ENCODE measurements around the gene PDCL3. TPM values are rescaled to one million over a fixed set of nuclear protein-coding genes. Genes with fewer than 3 reads are reported as not detected.

PDCL3 gene
- total and polyA plus RNA-seq, 7 donors, result 23.1 to 80.5 (median 31.2) TPM

- intact Hi-C loops (cut with DNase I), result no loop called here
- ATAC-seq, result no peak
- WGBS, 3 donors, result 46 to 73% (median 52%) methylated on average over 3 of the region's 3 CpGs
- Histone ChIP-seq H3K27me3 (ENCODE audit: insufficient read depth in 3 of 3, low read length in 2 of 3) (no peaks in the 10 kb centered on the region), H3K27ac (no peak overlapping the region), H3K4me3 (no peak overlapping the region), H3K4me1 (no peaks in the 10 kb centered on the region), H3K36me3 (ENCODE audit: insufficient read depth in 1 of 2, low read depth in 1 of 2) (no peaks in the 10 kb centered on the region), H3K9me3 (no peaks in the 10 kb centered on the region)
- no peak for TF ChIP-seq CTCF (IDR thresholded peaks at IDR 0.05)
- no peak for DNase-seq
Measured at GRCh38 chr2:100541404-100541803, 21.4 kb upstream of the PDCL3 start.

- DNase-seq (no peak), ATAC-seq (no peak)
- no peak overlapping the region for H3K27ac ChIP-seq
- no peak for TF ChIP-seq CTCF (IDR thresholded peaks at IDR 0.05)
- H3K27me3 ChIP-seq (ENCODE audit: insufficient read depth in 3 of 3, low read length in 2 of 3), result no peaks in the 10 kb centered on the region
- WGBS, 3 donors, result 93 to 95% (median 95%) methylated on average over 6 of the region's 6 CpGs
- H3K36me3 ChIP-seq (ENCODE audit: insufficient read depth in 1 of 2, low read depth in 1 of 2), result no peaks in the 10 kb centered on the region
- H3K4me3 ChIP-seq, result no peak overlapping the region
- intact Hi-C loops (cut with DNase I), result no loop called here
- no peaks in the 10 kb centered on the region for H3K4me1 ChIP-seq
- H3K9me3 ChIP-seq, result no peaks in the 10 kb centered on the region
Measured at GRCh38 chr2:100542418-100542817, 20.4 kb upstream of the PDCL3 start.

- Histone ChIP-seq H3K4me1 (no peaks in the 10 kb centered on the region), H3K27me3 (ENCODE audit: insufficient read depth in 3 of 3, low read length in 2 of 3) (no peaks in the 10 kb centered on the region), H3K9me3 (no peaks in the 10 kb centered on the region), H3K27ac (no peak overlapping the region), H3K36me3 (ENCODE audit: insufficient read depth in 1 of 2, low read depth in 1 of 2) (no peaks in the 10 kb centered on the region), H3K4me3 (no peak overlapping the region)
- DNase-seq (no peak), ATAC-seq (no peak)
- intact Hi-C loops (cut with DNase I), result no loop called here
- 54 to 56% (median 55%) methylated on average over 7 of the region's 7 CpGs for WGBS, 3 donors
- no peak for TF ChIP-seq CTCF (IDR thresholded peaks at IDR 0.05)
Measured at GRCh38 chr2:100544911-100545596, 17.7 kb upstream of the PDCL3 start.

GRCh38 chr2:100546469-100546868 lies 16.3 kb upstream of the PDCL3 start:
- intact Hi-C loops (cut with DNase I), result no loop called here
- TF ChIP-seq CTCF (IDR thresholded peaks at IDR 0.05), result no peak
- WGBS, 3 donors, result 87 to 93% (median 91%) methylated on average over 4 of the region's 4 CpGs

GRCh38 chr2:100548771-100549170 lies 14.0 kb upstream of the PDCL3 start:
- no peak for ATAC-seq
- intact Hi-C loops (cut with DNase I), result no loop called here

More at GRCh38 chr2:100546469-100546868, 16.3 kb upstream of the PDCL3 start:
- Histone ChIP-seq H3K27me3 (ENCODE audit: insufficient read depth in 3 of 3, low read length in 2 of 3) (no peaks in the 10 kb centered on the region), H3K4me3 (no peak overlapping the region), H3K27ac (no peak overlapping the region), H3K36me3 (ENCODE audit: insufficient read depth in 1 of 2, low read depth in 1 of 2) (no peaks in the 10 kb centered on the region), H3K4me1 (no peaks in the 10 kb centered on the region), H3K9me3 (no peaks in the 10 kb centered on the region)
- ATAC-seq (no peak), DNase-seq (no peak)

More at GRCh38 chr2:100548771-100549170, 14.0 kb upstream of the PDCL3 start:
- no peak overlapping the region for H3K4me3 ChIP-seq
- H3K27ac ChIP-seq, result no peak overlapping the region
- H3K4me1 ChIP-seq, result no peaks in the 10 kb centered on the region
- no peaks in the 10 kb centered on the region for H3K9me3 ChIP-seq
- H3K36me3 ChIP-seq (ENCODE audit: insufficient read depth in 1 of 2, low read depth in 1 of 2), result no peaks in the 10 kb centered on the region
- TF ChIP-seq CTCF (IDR thresholded peaks at IDR 0.05), result no peak
- no peaks in the 10 kb centered on the region for H3K27me3 ChIP-seq (ENCODE audit: insufficient read depth in 3 of 3, low read length in 2 of 3)
- WGBS, 3 donors, result 60 to 74% (median 67%) methylated on average over 1 of the region's 1 CpG
- DNase-seq, result no peak

Measured in psoas muscle (tissue), 8 donors.